Stimulated activated CD8-positive, alpha-beta memory T cell treated with anti-CD3 and anti-CD28 coated beads, Interleukin-7, amount 100 ng/mL, for 24 hours (primary cell): Measurements from ENCODE around the gene SUGCT.
"Not testable (repeated sequence)": the region's sequence is repeated elsewhere in the genome, so short reads cannot be mapped to it uniquely, and the experiment has no call there.

Experiments
- DNase-seq: peaks from one replicate; pipeline ENCODE4 v3.0.0-alpha.2; 2020; ENCODE audit warnings: low read depth

SUGCT gene

GRCh38 chr7:40405991-40406390 lies 271.2 kb downstream of the SUGCT start:
- no peak for DNase-seq

GRCh38 chr7:40412323-40412722 lies 277.5 kb downstream of the SUGCT start:
- no peak for DNase-seq

DNA sequence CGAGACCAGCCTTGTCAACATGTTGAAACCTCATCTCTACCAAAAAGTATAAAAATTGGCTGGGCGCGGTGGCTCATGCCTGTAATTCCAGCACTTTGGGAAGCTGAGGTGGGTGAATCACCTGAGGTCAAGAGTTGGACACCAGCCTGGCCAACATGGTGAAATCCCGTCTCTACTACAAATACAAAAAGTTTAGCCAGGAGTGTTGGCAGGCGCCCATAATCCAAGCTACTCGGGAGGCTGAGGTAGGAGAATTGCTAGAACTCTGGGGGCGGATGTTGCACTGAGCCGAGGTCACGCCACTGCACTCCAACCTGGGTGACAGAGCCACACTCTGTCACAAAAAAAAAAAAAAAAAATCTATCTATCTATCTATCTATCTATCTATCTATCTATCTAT lies 279.9 kb downstream of the SUGCT start:
- not testable (repeated sequence) for DNase-seq

- no peak for DNase-seq
Measured at GRCh38 chr7:40418448-40418847, 283.6 kb downstream of the SUGCT start.

GRCh38 chr7:40418983-40419382 lies 284.2 kb downstream of the SUGCT start:
- DNase-seq, result no peak

DNA sequence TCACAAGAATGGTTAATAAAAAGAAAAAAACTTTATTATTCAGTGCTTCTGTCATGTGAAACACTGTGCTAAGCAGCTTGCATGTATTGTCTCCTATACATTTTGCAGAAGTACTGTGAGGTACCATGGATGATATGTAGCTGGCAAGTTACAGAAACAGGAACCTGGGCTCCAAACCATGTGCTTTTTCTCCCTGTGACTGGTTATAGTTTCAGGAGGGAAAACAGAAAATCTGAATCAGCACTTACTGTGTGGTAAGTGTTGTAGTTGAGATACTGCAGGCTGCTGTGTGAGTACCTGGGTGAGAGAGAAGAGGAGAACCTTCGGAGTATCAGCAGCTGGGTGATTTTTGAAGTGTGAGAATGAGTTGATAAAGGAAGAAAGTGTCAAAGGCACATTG lies 285.0 kb downstream of the SUGCT start:
- DNase-seq, result no peak

DNA sequence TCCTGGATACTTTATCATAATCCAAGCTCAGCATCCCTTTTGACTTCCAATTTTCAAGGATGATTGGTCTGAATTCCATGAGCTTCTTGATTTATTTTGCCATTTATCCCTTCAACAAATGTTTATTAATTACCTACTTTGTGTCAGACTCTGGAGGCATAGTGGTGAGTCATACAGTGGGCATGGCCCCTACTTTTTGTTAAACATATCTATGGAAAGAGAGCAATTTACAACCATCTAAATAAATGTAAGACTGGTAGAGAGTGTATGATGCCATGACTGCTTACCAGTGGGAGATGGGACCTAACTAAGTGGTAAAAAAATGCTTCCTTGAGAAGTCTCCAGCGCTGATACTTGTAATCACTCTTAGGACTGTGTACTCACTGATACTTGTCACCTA lies 286.6 kb downstream of the SUGCT start:
- no peak for DNase-seq

DNA sequence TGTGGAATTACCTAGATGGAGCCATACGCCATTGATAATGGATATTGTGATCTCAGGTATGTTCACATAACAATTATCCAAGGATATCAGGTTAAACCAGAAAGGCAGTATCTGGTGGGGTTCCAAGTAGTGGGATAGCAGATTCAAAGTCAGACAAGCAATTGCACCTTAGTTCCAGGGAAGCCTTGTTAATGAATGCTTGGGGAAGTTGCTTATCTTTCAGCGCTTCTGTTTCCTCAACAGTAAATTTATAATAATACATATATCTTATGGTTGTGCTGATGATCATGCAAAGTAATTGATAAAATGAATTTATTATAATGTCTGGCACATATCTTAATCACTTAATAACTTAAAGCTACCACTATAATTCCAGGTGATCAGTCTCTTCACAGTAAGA lies 290.9 kb downstream of the SUGCT start:
- no peak for DNase-seq

DNA sequence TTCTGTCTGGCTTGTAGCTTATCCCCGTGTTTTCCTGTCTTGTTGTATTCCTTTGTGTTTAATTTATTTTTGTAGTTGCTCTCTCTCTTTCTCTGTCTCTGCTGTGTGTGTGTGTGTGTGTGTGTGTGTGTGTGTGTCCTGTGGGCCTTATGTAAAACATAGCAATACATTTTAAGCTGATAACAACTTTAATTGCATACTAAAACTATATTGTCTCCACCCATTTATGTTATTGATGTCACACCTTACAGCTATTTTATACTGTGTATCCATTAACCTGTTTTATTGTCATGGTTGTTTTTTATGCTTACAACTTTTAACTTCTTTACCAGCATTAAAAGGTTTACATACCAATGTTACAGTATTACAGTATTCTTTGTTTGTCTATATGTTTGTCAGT lies 293.6 kb downstream of the SUGCT start:
- DNase-seq, result no peak

DNA sequence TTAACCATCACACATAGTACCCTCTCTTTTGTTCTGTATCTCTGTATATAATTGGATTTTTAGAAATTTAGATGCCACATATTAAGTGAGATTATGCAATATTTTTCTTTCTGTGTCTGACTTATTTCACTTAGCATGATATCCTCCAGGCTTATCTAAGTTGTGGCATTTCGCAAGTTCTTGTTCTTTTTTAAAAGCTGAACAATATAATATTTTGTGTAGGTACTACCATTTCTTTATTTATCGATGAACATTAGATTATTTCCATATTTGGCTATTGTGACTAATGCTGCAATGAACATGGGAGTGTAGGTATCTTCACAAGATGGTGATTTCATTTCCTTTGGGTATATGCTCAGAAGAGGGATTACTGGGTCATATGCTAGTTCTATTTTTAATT lies 295.0 kb downstream of the SUGCT start:
- no peak for DNase-seq

GRCh38 chr7:40432046-40432445 lies 297.2 kb downstream of the SUGCT start:
- no peak for DNase-seq

DNA sequence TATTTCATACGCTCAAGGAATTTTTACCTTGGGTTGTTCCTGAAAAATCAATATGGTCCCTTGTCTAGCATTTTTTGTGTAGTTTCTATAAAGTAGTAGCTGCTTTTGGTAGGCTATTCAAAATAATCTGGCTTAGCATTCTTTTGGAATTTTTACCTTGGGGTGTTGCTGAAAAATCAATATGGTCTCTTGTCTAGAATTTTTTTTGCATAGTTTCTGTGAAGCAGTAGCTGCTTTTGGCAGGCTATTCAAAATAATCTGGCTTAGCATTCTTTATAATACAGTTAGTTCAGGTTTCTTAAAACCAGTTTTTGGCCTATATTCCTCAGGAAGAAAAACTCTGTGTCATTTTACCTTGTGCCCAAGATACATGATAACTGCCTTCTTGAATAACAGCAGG lies 301.9 kb downstream of the SUGCT start:
- no peak for DNase-seq

DNA sequence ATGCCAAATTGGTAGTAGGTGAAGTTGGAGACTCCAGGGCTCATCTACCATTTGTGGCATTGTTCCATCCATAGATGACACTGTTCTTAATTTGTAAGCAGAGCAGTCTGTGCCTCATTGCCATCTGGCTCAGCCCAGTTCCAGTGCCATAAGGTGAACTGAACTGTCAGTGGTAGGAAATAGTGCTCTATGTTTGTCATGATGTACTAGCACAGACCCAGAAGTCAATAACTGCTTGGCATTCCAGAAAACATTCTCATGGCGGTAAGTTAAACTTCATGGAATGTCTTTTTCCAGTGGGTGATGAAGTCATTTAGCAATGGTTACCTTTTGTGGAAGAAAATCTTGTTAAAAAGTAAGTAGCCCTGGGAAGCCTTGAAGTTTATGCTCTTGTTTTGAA lies 302.7 kb downstream of the SUGCT start:
- no peak for DNase-seq

- DNase-seq, result no peak
Measured at GRCh38 chr7:40437936-40438634, 303.3 kb downstream of the SUGCT start.

- DNase-seq, result no peak
Measured at GRCh38 chr7:40439686-40440085, 304.9 kb downstream of the SUGCT start.

DNA sequence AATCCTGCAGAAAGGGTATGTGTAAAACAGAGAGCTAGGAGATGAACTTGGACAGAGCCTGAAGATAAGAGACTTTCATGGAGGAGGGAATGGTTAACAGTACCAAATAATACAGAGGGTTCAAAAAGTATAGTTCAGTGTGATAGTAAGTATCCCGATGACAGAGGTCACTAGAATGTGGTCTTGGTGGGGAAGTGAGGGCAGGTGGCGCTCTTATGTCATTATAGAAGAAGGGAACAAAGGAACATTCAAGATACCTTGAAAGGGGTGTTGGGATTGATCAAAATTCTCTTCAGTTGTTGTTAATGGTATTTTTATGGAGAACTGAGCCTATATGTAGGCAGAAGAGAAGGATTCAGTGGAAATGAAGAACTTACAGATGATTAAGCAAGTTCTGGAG lies 312.5 kb downstream of the SUGCT start:
- no peak for DNase-seq

GRCh38 chr7:40455485-40455884 lies 320.7 kb downstream of the SUGCT start:
- DNase-seq, result no peak

DNA sequence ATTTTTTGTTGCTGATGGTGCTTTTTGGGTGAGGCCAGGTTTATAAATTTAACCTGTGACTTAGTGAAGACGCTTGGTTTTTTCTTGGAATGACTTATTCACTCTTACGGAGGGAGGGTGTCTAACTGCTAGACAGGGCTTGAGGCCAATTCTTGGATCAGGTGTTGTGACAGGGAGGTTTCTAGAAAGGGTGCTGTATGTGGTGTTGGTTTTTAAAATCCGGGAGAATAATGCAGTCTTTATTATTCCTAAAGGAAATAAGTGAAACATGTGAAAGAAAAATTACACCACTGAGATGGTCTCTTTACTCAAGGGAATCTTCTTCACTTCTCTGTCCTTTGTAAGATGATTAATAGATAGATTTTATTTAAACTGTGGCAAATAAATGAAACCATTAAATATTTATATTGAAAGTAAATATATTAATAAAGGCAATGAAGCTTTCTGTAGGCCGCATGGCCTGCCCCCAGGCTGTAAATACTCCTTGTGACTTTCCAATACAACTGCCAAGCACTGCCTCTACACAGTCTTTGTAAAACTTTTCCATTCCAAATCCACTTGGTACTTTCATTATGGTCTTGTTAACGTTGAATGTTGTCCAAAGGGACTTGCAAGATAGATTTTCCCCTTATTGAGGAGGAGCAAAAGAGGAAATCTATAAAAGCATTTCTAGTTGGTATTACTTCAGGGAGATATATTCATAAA lies 323.1 kb downstream of the SUGCT start:
- DNase-seq, result no peak

GRCh38 chr7:40463446-40463845 lies 328.6 kb downstream of the SUGCT start:
- DNase-seq, result no peak

GRCh38 chr7:40468891-40469864 lies 334.4 kb downstream of the SUGCT start:
- DNase-seq, result no peak

GRCh38 chr7:40470091-40470592 lies 335.3 kb downstream of the SUGCT start:
- no peak for DNase-seq

- no peak for DNase-seq
Measured at GRCh38 chr7:40470817-40471216, 336.0 kb downstream of the SUGCT start.

DNA sequence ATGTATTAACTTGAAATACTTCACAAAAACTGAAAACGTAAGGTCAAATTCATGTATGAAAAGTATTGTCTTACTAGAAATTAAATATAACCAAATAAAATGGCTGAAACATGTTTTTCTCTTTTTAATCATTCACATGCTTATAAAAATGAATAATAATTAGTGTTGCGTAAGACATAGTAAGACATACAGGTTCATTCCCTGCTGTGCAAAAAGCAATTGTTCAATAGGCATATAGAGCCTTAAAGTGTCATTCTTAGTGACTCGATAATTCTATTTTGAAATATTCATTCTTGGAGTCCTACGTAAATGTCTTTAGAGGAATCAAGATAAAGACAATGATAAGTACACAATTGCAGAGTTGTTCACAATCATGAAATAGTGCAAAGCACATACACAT lies 337.1 kb downstream of the SUGCT start:
- DNase-seq, result no peak
